Stimulated activated CD8-positive, alpha-beta memory T cell treated with anti-CD3 and anti-CD28 coated beads, Interleukin-4, amount 100 ng/mL, for 48 hours (primary cell): ENCODE results near the gene WTAP.
"Not testable (repeated sequence)": the region's sequence is repeated elsewhere in the genome, so short reads cannot be mapped to it uniquely, and the experiment has no call there.

Experiments used
- DNase-seq: peaks from one replicate; pipeline ENCODE4 v3.0.0-alpha.2; 2020

The WTAP gene

DNA sequence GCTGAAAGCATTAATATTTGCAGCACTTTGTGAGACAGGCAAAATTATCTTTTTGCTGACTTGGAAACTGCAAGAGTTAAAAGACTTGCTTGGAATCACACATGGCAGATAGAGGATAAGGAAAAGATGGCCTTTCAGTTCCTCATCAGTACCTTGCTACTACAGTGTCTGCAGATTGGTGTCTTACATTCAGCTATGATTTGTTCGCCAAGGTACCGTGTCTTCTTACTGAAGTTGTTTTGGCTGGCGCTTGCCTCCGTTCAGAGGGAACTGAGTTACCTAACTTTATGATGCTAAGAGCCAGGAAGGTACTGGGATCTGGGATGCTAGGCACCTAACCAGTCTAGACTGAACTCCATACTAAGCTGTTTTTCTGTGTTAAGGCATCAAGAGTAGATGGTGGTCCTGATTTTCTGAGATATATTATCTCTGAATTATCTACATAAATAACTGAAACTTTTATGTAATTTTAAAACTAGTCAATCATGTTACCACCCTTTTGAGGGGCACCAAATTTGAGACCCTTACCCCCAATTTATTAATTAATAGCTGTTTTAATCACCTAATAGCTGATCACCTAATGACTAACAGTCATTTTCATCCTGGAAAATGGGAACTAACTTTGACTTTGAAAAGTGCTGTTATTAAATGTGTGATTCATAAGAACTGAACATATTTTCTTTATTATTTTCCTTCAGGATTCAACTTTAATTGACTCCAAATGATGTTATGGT lies 2.5 kb downstream of the WTAP start:
- no peak for DNase-seq

DNA sequence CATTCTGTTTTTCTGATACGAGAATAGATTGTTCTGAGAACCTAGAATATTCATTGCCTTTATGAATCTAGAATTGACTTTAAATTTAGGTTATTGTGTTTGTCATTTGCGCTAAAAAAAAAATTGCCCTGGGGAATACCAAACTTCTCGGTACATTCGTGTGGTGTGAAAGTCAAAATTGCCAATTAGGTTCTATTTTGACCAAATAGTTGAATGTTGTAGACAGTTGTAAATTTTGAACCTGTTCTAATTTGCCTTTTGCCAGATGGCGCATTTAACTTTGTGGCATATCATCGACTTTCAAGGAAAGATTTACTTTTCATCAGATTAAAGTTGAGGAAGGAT lies 3.0 kb downstream of the WTAP start:
- no peak for DNase-seq

- not testable (repeated sequence) for DNase-seq
Observed at GRCh38 chr6:159732550-159732949, 5.2 kb downstream of the WTAP start.

GRCh38 chr6:159733395-159733794 lies 6.1 kb downstream of the WTAP start:
- not testable (repeated sequence) for DNase-seq

DNA sequence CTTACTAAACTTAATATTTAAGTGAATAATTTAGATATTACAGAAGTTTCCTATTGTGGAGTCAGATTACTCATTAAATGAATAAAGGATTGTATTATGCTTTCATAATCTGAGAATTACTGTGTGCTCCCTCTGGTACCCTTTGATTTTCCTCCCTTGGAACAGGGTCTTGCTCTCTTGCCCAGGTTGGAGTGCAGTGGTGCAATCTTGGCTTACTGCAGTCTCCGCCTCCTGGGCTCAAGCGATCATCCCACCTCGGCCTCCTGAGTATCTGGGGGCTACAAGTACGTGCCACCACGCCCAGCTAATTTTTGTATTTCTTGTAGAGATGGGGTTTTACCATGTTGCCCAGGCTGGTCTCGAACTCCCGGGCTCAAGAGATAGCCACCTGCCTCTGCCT lies 9.6 kb downstream of the WTAP start:
- no peak for DNase-seq

DNA sequence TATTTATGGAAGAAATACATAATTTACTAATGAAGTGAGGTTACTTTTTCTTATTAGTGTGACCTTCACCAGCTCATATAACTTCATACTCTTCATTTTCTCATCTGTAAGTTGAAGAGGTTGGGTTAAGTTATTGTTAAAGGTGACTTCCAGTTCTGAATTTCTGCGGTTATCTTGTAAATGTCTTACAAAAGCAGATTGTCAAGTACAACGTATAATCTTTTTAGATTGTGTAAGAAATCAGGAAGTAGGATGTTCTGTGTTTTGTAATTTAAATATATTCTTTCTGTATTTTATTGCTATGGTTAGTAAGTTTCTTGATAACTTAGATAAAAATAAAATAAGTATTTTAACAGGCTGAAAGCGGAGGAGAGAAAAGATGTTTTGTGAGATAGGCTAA lies 12.0 kb downstream of the WTAP start:
- DNase-seq: no peak

DNA sequence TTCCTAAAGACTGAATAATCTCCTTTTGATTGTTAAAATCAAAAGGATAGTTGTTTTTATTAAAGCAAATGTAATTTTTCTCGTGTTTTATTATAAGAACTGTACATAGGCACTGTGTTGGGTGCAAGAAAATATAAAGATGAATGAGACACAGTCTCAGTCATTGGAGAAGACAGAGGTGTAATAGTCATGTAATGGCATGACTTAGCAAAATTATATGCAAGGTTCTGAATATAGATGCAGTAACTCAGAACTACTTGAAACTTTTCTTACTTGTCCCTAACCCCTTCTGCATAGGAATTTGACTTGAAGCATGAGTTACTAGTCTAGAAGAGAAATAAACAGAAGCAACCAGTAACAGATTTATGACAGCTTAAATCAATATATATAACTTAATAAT lies 14.9 kb downstream of the WTAP start:
- DNase-seq: no peak

DNA sequence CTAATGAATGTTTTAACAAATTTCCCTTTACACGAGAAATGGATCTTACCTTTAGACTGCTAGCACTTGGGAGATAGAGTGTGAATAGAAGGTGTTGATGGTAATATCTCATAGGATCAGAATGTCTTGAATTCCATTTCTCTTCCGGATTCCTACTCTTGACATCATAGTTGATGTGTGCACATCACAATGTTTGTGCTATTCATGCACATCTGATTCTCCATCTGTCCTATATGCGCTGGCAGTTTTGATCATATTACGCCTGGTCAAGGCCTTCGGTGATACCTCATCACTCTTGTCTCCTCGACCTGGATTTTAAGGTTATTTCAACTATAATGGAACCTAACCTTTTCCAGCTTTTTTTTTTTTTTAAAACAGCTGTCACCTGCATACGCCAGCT lies 17.8 kb downstream of the WTAP start:
- no peak for DNase-seq

GRCh38 chr6:159746759-159747158 lies 19.5 kb downstream of the WTAP start:
- DNase-seq: no peak

GRCh38 chr6:159748127-159748526 lies 20.8 kb downstream of the WTAP start:
- not testable (repeated sequence) for DNase-seq

DNA sequence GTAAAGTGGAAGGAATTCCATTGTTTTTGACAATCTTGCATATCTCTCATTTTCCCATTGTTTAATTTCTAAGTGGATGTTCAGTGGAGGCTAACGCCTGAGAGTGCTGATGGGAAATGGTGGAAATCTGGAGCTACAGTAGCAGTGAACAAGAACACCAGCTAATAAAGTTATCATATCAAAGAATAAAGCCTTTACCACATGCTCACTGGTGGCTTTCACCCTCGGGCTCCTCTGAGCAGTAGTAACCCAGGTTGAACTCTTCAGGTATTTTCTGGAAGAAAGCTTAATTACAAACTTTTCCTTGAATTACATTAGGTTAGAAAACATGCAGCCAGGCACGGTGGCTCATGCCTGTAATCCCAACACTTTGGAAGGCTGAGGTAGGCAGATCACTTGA lies 24.1 kb downstream of the WTAP start:
- DNase-seq: no peak

- no peak for DNase-seq
Observed at GRCh38 chr6:159753081-159753872, 26.0 kb downstream of the WTAP start.

DNA sequence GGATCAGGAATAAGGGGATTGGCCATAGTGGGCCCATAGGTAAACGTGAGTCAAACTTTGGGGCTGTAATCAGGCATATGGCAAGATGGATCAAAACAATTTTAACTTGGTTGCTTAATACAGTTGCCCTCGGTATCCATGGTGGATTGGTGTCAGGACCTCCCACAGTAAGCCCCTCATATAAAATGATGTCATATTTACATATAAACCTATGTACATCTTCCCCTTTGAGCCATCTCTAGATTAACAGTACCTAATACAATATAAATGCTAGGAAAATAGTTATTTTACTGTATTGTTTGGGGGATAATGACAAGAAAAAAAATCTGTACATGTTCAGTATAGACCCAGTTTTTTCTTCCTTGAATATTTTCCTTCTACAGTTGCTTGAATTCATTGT lies 27.1 kb downstream of the WTAP start:
- DNase-seq: no peak

- no peak for DNase-seq
Observed at GRCh38 chr6:159754959-159755914, 27.9 kb downstream of the WTAP start.

DNA sequence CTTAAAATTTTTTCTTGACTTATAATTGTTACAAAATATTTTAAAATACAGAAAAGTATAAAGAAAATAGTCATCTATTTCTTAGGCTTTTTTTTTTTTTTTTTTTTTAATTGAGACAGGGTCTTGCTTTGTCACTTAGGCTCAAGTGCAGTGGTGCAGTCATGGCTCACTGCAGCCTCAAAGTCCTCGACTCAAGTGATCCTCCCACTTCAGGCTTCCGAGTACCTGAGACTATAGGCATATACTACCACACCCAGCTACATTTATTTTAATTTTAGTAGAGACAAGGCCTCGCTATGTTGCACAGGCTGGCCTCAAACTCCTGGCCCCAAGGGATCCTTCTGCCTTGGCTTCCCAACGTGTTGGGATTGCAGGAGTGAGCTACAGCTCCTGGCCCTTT lies 29.2 kb downstream of the WTAP start:
- DNase-seq: no peak

DNA sequence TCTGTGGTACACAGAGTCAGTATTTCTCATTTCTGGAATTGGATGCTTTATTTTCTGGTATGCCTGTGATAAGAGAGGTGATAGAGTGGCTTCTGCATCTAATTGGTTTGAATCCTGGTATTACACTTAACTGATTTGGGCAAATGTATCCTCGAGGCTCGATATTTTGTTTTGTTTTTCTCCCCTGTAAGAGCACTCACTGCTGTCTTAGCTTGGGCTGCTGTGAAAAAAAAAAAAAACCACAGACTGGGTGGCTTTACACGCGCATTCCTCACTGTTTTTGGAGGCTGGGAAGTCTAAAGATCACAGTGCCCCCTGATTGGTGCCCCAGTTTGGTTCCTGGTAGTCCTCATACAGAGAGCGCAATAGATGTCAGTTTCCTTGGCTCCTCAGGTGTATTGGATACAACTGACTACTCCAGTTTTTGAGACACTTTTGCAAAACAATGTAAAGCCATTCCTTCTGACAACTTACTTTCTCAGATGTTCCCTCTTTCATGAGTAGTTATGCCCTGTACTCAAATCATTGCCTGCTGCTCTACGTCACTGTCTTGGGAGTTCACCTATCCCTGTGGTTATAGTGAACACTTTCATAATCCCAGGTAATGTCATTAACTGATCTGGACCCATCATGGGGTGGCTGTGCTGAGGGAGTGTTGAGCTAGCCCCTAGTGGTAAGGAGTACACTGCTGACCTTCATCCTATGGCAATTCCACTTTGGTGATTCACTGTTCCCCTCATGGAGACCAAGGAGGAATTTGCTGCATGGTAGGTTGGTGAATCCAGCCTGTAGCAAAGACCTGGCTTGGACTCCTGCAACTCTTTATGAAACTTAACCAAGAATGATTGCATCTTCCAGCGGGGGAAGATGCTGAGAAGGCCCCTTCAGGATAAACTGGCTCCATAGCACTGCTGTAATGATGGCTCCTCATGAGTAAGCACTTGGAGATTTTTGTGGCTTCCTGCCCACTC lies 31.0 kb downstream of the WTAP start:
- DNase-seq: no peak

DNA sequence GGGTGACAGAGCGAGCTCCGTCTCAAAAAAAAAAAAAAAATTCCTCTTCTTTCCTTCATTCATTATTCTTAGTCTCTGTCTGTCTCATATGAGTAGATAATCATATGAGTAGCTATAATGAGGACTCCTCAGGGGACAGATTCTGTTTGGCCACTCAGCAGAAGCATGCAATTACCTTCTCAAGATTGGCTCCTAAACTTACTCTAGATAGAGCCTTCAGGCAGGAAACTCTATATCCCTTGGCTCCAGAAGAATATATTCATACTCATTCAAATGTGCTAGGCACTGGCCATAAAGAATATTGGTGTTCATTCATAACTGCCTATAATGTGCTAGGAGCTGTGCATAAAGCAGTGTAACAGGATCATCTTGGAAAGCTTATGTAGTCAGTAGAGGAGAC lies 32.3 kb downstream of the WTAP start:
- DNase-seq: no peak

- no peak for DNase-seq
Observed at GRCh38 chr6:159760602-159761057, 33.3 kb downstream of the WTAP start.

DNA sequence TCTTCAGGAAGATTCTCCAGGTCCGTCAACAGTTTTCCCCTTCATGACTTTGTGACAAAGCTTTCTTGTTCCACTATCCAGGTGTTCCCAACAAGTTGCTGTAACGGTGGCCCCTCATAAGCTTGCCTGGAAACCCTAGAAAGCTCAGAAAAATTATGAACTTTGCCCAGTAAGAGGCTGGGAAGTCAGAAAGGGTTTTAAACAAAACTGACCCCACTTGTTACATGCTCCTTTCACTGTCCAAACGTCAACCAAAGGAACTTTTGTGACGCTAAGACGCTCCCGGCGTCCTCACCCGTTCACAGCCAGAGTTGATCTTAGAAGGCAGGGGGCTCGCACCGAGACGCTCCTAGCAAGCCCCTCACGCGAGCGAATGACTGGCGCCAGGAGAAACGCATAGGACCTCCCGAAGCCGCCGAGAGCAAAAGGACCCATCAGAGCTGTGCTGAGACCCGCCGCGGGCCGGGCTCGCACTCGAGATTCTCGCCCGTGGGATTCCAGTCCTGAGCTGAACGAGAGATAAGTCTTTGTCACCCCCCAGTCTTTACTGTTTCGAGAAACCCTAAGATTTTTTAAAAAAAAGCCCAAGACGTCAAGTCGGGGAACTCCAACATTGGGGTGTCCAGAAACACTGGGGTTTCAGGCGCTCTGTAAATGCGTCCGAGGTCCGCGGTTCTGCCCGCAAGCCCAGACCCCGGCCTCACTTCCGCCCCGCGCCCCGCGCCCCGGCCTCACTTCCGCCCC lies 34.0 kb downstream of the WTAP start:
- peak; percentile 63 for DNase-seq

GRCh38 chr6:159761873-159762680 lies 34.8 kb downstream of the WTAP start, which contains the start of gene ACAT2:
Gene ACAT2 (plus strand): TSS chr6:159762045. CDS start chr6:159762088, 43 bp downstream.
- peak; percentile 93 for DNase-seq
